HG03039 (cell line): ENCODE results near the gene CD300H.

Experiments
- ATAC-seq: cut with Tn5 transposase; IDR thresholded peaks from one replicate; pipeline ENCODE4 v1.9.1; 2021; ENCODE audit warnings: mild to moderate bottlenecking, moderate library complexity; ENCODE audit not compliant: unreplicated experiment

Gene CD300H

DNA sequence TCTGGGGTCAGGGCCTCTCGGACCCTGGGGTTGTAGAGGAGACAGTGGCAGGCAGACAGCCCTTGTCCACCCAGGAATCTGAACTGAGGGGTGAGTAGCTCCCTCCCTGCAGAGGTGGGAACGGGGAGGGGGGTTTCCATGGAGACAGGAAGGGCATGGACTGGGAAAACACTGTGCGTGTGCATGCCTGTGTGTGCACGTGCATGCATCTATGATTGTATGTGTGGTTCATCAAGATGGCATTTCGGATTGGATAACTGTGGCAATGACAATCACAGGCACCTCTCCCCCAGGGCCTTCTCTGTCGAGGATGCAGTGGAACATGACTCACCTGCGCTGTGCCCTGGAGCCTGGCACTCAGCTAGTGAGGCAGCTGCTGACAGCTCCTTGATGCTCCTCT is 15.3 kb downstream of the CD300H start:
- ATAC-seq = no peak

DNA sequence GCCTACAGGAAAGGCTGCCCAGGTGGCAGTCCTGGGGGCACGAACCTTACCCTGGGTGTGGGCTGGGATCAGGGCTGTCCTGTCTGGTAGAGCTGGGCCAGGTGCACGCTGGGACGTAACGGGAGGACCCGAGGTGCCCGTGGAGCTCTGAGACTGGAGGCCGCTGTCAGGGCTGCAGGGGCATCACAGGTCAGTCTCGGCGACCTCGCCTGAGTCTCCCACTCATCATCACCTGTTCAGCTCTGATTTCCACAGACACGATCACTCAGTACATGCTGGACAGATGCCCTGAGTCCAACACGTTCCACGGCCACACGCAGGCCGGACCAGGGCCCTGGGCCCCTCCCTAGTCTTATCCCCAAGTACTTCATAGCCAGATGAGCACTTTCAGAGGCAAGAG is 16.7 kb downstream of the CD300H start:
- no peak for ATAC-seq

GRCh38 chr17:74549343-74549742 is 18.0 kb downstream of the CD300H start:
- no peak for ATAC-seq

DNA sequence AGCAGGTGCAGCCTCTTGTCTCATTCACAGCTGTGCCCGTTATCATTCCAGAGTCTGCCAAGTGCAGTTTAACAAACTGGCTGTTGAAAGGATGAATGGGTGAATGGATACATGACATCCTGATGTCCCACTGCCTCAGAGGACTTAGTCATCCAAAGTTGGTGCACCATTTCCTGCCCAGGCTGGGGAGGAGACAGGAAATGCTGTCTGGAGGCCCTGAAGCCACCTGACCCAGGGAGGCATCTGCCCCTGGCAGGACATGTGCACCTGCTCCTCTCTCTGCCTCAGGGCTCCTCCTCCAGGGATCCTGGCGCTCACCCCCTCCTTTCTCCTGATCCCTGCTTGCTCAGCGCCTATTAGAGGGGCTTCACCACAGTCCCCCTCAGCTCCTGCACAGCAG is 19.6 kb downstream of the CD300H start:
- ATAC-seq = no peak

GRCh38 chr17:74547264-74547663 is 20.0 kb downstream of the CD300H start:
- ATAC-seq = no peak

DNA sequence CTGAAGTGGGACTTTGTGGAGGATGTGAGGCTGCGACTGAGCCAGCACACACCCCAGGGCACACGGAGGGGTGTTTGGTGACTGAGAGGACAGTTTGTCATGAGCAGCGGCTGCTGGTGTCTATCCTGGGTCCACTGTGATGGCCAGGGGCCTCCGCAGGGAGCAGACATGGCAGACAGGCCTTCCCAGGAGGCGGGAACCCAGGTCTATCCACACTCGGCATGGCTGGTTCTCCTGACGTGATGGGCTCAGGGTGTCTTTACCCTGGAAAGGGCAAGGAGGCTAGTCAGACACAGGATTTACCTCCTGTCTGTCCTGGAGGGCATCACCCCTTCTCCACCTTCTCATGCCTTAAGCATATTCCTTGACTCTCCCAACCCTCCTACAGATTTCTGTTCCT is 20.7 kb downstream of the CD300H start:
- no peak for ATAC-seq

GRCh38 chr17:74545843-74546230 is 21.5 kb downstream of the CD300H start, which contains the start of gene CD300C:
CD300C (minus strand) TSS chr17:74546115; CDS start chr17:74545782, 333 bp downstream.
- no peak for ATAC-seq

GRCh38 chr17:74544991-74545842 is 22.1 kb downstream of the CD300H start:
- no peak for ATAC-seq

GRCh38 chr17:74543891-74544760 is 23.2 kb downstream of the CD300H start:
- ATAC-seq = no peak

- ATAC-seq = no peak
Observed at GRCh38 chr17:74543406-74543805, 23.9 kb downstream of the CD300H start.

- no peak for ATAC-seq
Observed at GRCh38 chr17:74542727-74543383, 24.5 kb downstream of the CD300H start.

- ATAC-seq = no peak
Observed at GRCh38 chr17:74542166-74542565, 25.1 kb downstream of the CD300H start.

- no peak for ATAC-seq
Observed at GRCh38 chr17:74541176-74542111, 25.9 kb downstream of the CD300H start.

- no peak for ATAC-seq
Observed at GRCh38 chr17:74539281-74539820, 28.0 kb downstream of the CD300H start.

DNA sequence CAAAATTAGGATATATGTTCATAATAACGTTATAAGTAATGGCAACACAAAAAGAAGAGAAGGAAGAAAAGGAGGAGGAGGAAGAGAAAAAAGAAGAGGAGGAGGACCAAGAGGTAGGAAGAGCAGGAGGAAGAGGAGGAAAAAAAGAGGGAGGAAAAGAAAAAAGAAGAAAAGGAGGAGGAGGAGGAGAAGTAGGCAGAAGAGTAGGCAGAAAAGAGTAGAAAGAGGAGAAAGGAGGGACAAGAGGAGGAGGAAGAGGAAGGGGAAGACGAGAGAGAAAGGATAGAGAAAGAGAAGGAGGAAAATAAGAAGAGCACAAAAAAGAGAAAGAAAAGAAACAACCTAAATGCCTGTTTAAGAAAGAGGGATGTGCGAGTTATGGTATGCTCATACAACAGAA is 30.4 kb downstream of the CD300H start:
- no peak for ATAC-seq

GRCh38 chr17:74532115-74532514 is 35.2 kb downstream of the CD300H start:
- ATAC-seq = no peak

- no peak for ATAC-seq
Observed at GRCh38 chr17:74531231-74531761, 36.0 kb downstream of the CD300H start, which contains the start of gene CD300LB. CD300LB (minus strand) TSS chr17:74531475; CDS start chr17:74531350, 125 bp downstream.

GRCh38 chr17:74530831-74531150 is 36.5 kb downstream of the CD300H start:
- no peak for ATAC-seq

DNA sequence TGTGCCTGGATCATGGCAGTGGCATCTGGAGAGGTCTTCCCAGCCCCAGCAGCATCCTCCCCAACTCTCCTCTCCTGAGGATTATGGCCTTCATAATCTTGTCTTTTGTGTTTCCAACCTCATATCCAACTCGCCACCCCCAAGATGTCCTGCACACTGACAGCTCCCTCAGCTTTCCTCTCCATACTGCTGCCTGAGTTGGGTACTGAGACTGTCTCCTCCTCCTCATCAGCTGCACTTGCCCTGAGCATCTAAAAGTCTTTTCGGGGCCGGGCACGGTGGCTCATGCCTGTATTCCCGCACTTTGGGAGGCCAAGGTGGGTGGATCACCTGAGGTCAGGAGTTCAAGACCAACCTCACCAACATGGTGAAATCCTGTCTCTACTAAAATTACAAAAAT is 38.1 kb downstream of the CD300H start:
- ATAC-seq = no peak
